Measurements from ENCODE around the gene NHP2. TPM values are rescaled to one million over a fixed set of nuclear protein-coding genes. Genes with fewer than 3 reads are reported as not detected.
A peak's percentile ranks its signal among the peaks of the same experiment; 100 is the strongest.

Gene NHP2
- total RNA-seq, 1 experiment from 2014 or later, result 263 TPM

- DNase-seq (ENCODE audit: low spot score) (no peak), ATAC-seq (no peak)
- CTCF ChIA-PET, result interaction anchor here (3.6 to 10.7 kb wide), 2 partner anchors 34 to 77 kb away, joined by 22 to 131 read pairs; no protein-coding TSS in a partner anchor
- Mint-ChIP-seq H3K9me3 (no peaks in the 10 kb centered on the region), H3K27me3 (ENCODE audit: low read depth) (no peaks in the 10 kb centered on the region), H3K4me3 (no peak overlapping the region; the same call in 1 of the 2 replicates), H3K36me3 (peaks cover 22% of the 10 kb centered on the region), H3K27ac (no peak overlapping the region), H3K4me1 (peaks cover 13% of the 10 kb centered on the region)
- TF ChIP-seq NR1H2 (CRISPR knock-in tag; IDR thresholded peaks at IDR 0.05) (no peak), ZNF232 (CRISPR knock-in tag; IDR thresholded peaks at IDR 0.05) (no peak), NR3C1 (CRISPR knock-in tag; conservative IDR thresholded peaks at IDR 0.05; ENCODE audit: low read depth) (no peak), TCF7 (CRISPR knock-in tag; IDR thresholded peaks at IDR 0.05; ENCODE audit: low read depth) (no peak), PREB (CRISPR knock-in tag; IDR thresholded peaks at IDR 0.05; ENCODE audit: borderline replicate concordance) (no peak), HMGXB4 (CRISPR knock-in tag; IDR thresholded peaks at IDR 0.05) (no peak), CDX4 (CRISPR knock-in tag; IDR thresholded peaks at IDR 0.05; ENCODE audit: borderline replicate concordance) (no peak)
- TF ChIP-seq, protein P1, sequence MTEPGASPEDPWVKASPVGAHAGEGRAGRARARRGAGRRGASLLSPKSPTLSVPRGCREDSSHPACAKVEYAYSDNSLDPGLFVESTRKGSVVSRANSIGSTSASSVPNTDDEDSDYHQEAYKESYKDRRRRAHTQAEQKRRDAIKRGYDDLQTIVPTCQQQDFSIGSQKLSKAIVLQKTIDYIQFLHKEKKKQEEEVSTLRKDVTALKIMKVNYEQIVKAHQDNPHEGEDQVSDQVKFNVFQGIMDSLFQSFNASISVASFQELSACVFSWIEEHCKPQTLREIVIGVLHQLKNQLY (CRISPR knock-in tag; IDR thresholded peaks at IDR 0.05), result no peak
- TF ChIP-seq, protein P2, sequence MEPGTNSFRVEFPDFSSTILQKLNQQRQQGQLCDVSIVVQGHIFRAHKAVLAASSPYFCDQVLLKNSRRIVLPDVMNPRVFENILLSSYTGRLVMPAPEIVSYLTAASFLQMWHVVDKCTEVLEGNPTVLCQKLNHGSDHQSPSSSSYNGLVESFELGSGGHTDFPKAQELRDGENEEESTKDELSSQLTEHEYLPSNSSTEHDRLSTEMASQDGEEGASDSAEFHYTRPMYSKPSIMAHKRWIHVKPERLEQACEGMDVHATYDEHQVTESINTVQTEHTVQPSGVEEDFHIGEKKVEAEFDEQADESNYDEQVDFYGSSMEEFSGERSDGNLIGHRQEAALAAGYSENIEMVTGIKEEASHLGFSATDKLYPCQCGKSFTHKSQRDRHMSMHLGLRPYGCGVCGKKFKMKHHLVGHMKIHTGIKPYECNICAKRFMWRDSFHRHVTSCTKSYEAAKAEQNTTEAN (CRISPR knock-in tag; IDR thresholded peaks at IDR 0.05), result no peak
- POLR2A ChIA-PET, result interaction anchor here (1.0 kb wide), 1 partner anchor 49 kb away, joined by 5 read pairs; the partner anchor contains the start of gene HNRNPAB
Observed at GRCh38 chr5:178155065-178155464, 1.4 kb upstream of the NHP2 start.

DNA sequence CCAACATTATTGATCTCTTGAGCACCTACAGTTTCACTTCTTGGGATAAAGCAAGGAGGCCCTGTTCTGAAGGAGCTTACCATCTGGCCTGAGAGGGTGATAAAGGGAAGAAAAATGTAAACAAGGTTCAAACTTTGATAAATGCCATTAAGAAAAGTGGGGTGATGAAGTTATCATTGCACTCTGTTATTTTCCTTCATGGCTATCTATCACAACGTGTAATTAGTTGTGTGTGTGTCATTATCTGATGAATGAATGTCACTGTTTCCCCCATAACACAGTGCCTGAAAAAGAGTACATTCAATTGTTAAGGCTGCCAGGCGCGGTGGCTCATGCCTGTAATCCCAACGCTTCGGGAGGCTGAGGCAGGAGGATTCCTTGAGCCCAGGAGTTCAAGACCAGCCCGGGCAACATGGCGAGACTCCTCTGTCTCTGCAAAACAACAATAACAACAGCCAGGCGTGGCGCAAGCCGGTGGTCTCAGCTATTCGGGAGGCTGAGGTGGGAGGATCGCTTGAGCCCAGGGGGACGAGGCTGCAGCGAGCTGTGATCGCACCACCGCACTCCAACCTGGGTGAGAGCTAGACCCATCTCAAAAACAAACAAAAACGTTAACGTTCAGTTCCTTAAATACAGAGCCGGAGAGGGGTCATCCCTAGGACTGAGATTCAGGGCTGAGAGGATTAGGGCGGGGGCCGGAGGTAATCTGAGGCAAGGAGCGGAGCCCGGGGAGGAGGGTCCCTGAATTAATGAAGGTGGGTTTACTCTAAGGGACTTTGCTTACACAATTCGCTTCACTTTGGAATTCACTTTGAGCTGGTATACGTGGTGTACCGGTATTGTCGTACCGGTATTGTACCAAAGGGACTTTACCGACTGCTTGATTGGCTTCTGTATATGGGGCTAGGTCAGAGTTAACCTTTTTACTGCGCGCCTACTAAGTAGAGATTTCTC is 917 bp downstream of the NHP2 start:
- peaks cover 43% of the 10 kb centered on the region for H3K36me3 Mint-ChIP-seq
- ATAC-seq (no peak), DNase-seq (ENCODE audit: low spot score) (no peak)
- H3K27me3 Mint-ChIP-seq (ENCODE audit: low read depth), result no peaks in the 10 kb centered on the region
- peaks cover 13% of the 10 kb centered on the region for H3K4me1 Mint-ChIP-seq
- TF ChIP-seq EMX1 (CRISPR knock-in tag; IDR thresholded peaks at IDR 0.05), result 0 out of 2 replicates have a peak, but pooled peaks have one; percentile 59
- no peak for TF ChIP-seq JAZF1 (CRISPR knock-in tag; IDR thresholded peaks at IDR 0.05)
- 0 out of 2 replicates have a peak, but pooled peaks have one; percentile 5 for TF ChIP-seq ZNF671 (CRISPR knock-in tag; IDR thresholded peaks at IDR 0.05)
- TF ChIP-seq, protein P3, sequence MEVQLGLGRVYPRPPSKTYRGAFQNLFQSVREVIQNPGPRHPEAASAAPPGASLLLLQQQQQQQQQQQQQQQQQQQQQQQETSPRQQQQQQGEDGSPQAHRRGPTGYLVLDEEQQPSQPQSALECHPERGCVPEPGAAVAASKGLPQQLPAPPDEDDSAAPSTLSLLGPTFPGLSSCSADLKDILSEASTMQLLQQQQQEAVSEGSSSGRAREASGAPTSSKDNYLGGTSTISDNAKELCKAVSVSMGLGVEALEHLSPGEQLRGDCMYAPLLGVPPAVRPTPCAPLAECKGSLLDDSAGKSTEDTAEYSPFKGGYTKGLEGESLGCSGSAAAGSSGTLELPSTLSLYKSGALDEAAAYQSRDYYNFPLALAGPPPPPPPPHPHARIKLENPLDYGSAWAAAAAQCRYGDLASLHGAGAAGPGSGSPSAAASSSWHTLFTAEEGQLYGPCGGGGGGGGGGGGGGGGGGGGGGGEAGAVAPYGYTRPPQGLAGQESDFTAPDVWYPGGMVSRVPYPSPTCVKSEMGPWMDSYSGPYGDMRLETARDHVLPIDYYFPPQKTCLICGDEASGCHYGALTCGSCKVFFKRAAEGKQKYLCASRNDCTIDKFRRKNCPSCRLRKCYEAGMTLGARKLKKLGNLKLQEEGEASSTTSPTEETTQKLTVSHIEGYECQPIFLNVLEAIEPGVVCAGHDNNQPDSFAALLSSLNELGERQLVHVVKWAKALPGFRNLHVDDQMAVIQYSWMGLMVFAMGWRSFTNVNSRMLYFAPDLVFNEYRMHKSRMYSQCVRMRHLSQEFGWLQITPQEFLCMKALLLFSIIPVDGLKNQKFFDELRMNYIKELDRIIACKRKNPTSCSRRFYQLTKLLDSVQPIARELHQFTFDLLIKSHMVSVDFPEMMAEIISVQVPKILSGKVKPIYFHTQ (CRISPR knock-in tag; IDR thresholded peaks at IDR 0.05), result 0 out of 2 replicates have a peak, but pooled peaks have one; percentile 61
- peak overlapping the region; percentile 94 for H3K27ac Mint-ChIP-seq
- peak overlapping the region; percentile 94 for H3K4me3 Mint-ChIP-seq
- ChIA-PET CTCF (interaction anchor here (0.9 to 10.7 kb wide), 6 partner anchors 11 to 75 kb away, joined by 4 to 131 read pairs (median 4); no protein-coding TSS in a partner anchor), POLR2A (interaction anchor here (0.6 to 1.4 kb wide), 8 partner anchors 17 to 61 kb away, joined by 3 to 9 read pairs (median 5); partner anchors contain the start of gene HNRNPAB)
- no peaks in the 10 kb centered on the region for H3K9me3 Mint-ChIP-seq
